ENCODE results near the gene NDUFA7.
A peak's percentile ranks its signal among the peaks of the same experiment; 100 is the strongest.

- TF ChIP-seq, protein P1, sequence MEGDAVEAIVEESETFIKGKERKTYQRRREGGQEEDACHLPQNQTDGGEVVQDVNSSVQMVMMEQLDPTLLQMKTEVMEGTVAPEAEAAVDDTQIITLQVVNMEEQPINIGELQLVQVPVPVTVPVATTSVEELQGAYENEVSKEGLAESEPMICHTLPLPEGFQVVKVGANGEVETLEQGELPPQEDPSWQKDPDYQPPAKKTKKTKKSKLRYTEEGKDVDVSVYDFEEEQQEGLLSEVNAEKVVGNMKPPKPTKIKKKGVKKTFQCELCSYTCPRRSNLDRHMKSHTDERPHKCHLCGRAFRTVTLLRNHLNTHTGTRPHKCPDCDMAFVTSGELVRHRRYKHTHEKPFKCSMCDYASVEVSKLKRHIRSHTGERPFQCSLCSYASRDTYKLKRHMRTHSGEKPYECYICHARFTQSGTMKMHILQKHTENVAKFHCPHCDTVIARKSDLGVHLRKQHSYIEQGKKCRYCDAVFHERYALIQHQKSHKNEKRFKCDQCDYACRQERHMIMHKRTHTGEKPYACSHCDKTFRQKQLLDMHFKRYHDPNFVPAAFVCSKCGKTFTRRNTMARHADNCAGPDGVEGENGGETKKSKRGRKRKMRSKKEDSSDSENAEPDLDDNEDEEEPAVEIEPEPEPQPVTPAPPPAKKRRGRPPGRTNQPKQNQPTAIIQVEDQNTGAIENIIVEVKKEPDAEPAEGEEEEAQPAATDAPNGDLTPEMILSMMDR (IDR thresholded peaks at IDR 0.05; ENCODE audit: poor library complexity, severe bottlenecking) = no peak
- TF ChIP-seq EZH2 (IDR thresholded peaks at IDR 0.05; ENCODE audit: borderline replicate concordance, insufficient read depth, low read length, poor library complexity, severe bottlenecking) (no peak), EP300 (conservative IDR thresholded peaks at IDR 0.05; ENCODE audit: poor library complexity, severe bottlenecking) (no peak), POLR2AphosphoS5 (IDR thresholded peaks at IDR 0.05) (peak; percentile 27), RAD21 (conservative IDR thresholded peaks at IDR 0.05) (no peak), MXI1 (conservative IDR thresholded peaks at IDR 0.05; ENCODE audit: poor library complexity, severe bottlenecking) (no peak), TAF1 (IDR thresholded peaks at IDR 0.05; ENCODE audit: low read depth) (no peak), SMC3 (conservative IDR thresholded peaks at IDR 0.05; ENCODE audit: poor library complexity) (no peak)
- TF ChIP-seq, protein P2, sequence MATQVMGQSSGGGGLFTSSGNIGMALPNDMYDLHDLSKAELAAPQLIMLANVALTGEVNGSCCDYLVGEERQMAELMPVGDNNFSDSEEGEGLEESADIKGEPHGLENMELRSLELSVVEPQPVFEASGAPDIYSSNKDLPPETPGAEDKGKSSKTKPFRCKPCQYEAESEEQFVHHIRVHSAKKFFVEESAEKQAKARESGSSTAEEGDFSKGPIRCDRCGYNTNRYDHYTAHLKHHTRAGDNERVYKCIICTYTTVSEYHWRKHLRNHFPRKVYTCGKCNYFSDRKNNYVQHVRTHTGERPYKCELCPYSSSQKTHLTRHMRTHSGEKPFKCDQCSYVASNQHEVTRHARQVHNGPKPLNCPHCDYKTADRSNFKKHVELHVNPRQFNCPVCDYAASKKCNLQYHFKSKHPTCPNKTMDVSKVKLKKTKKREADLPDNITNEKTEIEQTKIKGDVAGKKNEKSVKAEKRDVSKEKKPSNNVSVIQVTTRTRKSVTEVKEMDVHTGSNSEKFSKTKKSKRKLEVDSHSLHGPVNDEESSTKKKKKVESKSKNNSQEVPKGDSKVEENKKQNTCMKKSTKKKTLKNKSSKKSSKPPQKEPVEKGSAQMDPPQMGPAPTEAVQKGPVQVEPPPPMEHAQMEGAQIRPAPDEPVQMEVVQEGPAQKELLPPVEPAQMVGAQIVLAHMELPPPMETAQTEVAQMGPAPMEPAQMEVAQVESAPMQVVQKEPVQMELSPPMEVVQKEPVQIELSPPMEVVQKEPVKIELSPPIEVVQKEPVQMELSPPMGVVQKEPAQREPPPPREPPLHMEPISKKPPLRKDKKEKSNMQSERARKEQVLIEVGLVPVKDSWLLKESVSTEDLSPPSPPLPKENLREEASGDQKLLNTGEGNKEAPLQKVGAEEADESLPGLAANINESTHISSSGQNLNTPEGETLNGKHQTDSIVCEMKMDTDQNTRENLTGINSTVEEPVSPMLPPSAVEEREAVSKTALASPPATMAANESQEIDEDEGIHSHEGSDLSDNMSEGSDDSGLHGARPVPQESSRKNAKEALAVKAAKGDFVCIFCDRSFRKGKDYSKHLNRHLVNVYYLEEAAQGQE (IDR thresholded peaks at IDR 0.05; ENCODE audit: borderline replicate concordance) = no peak
Observed at GRCh38 chr19:8334458-8335342, 13.5 kb upstream of the NDUFA7 start.
